PC-9 (cell line): ENCODE results near the gene ARMC6.

ENCODE experiments used
- CTCF ChIP-seq: fragments of 200-600 bp; sonication (generic); conservative IDR thresholded peaks from 2 replicates; pipeline ENCODE4 v1.6.1; 2017; ENCODE audit warnings: mixed run types, antibody characterized with exemption, mild to moderate bottlenecking, moderate library complexity
- EZH2 ChIP-seq: fragments of 200-600 bp; sonication (generic); IDR thresholded peaks from 2 replicates; pipeline ENCODE4 v1.8.0; 2017; ENCODE audit warnings: antibody characterized with exemption, low read depth

- TF ChIP-seq CTCF: no peak; the same call in 1 of the 2 replicates
- TF ChIP-seq EZH2: no peak
Observed at GRCh38 chr19:19026299-19026971, 7.0 kb upstream of the ARMC6 start.
